Ovary (tissue), 3 donors: ENCODE results near the gene SDK1.

ENCODE experiments used
- CTCF ChIP-seq, 3 donors: fragments of 450-650 bp in 2 of 3; fragments of 200-600 bp in 1 of 3; IDR thresholded peaks; one replicate each; pipeline versions ENCODE4 v1.5.1 to v1.8.0; 2016 to 2022; ENCODE audit warnings: antibody characterized with exemption in 3 of 3, mild to moderate bottlenecking in 1 of 3
- EP300 ChIP-seq: sonication (generic); formaldehyde crosslinking; IDR thresholded peaks from one replicate; pipeline ENCODE4 v1.6.1; 2017; ENCODE audit warnings: antibody characterized with exemption
- POLR2A ChIP-seq: fragments of 450-650 bp; IDR thresholded peaks from one replicate; pipeline ENCODE4 v1.6.1; 2017; ENCODE audit warnings: antibody characterized with exemption, mild to moderate bottlenecking, moderate library complexity
- donor health status: DM: no; HTN: no; CAD: no.

GRCh38 chr7:3270362-3270761 lies 30.7 kb upstream of the SDK1 start:
- TF ChIP-seq CTCF (IDR thresholded peaks at IDR 0.05) (no peak), POLR2A (no peak), EP300 (no peak)
